ENCODE data around the gene PRRC2C.

Gene PRRC2C

DNA sequence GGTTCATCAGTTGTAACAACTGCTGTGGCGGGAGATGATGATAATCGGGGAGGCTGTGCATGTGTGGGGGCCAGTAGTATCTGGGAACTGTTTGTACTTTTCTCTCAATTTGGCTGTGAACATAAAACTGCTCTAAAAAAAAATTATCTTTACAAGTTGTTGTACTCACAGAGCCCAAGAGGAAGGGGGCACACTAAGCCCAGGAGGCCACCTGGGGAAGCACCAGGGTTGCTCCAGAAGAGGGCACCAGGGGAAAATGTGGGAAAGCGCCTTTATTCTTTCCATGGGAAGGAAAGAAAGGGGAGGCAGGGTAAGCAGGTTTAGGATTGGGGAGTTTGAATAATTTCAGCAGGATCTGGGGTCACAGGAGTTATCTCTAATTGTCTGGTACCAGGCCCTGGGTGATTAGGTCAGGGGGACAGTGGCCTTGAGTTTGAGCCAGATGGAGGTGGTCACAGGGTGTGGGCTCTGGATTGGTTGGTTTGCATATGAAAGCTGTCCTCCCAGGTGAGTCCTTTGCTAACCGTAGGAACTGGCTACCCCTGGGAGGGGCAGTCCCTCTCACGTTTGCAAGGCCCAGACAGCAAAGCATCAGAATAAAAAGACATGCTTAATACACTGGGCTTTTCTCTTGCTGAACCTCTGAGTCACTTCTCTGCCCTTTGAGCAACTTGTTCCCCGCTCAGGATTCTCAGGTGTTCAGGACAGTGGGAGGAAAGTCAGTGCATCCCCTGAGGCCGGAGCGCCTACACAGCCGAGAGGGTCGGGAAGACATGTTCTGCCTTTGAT lies 155.9 kb downstream of the PRRC2C start:
- DNase-seq = no peak

DNA sequence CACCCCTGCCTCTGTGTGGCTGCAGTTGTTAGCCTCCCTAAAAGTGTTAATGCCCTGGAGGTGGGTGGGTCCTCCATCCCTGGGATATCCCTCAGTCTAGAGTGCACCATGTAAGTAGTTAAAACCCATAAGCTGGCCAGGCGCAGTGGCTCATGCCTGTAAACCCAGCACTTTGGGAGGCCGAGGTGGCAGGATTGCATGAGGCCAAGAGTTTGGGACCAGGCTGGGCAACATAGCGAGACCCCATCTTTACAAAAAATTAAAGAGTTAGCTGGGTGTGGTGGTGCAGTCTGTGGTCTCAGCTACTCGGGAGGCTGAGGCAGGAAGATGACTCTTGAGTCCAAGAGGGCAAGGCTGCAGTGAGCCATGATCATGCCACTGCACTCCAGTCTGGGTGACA lies 156.9 kb downstream of the PRRC2C start:
- DNase-seq = no peak
